Neuron (in vitro differentiated cells): ENCODE measurements around the gene EPG5.
"Not testable (repeated sequence)": the region's sequence is repeated elsewhere in the genome, so short reads cannot be mapped to it uniquely, and the experiment has no call there.

Experiments
- H2AFZ ChIP-seq: one replicate; pipeline ENCODE4 v1.6.1; 2013; ENCODE audit warnings: low read depth, mild to moderate bottlenecking, inconsistent platforms, low read length, moderate library complexity
- H3K27me3 ChIP-seq: one replicate; pipeline ENCODE4 v1.6.1; 2013; ENCODE audit warnings: low read length; ENCODE audit not compliant: insufficient read depth
- H3K36me3 ChIP-seq: one replicate; pipeline ENCODE4 v1.6.1; 2013; ENCODE audit warnings: low read length; ENCODE audit not compliant: insufficient read depth
- H3K4me1 ChIP-seq: one replicate; pipeline ENCODE4 v1.6.1; 2013; ENCODE audit warnings: low read length; ENCODE audit not compliant: insufficient read depth
- H3K4me3 ChIP-seq: 2 replicates; pipeline ENCODE4 v1.5.1; 2013; ENCODE audit warnings: mild to moderate bottlenecking, low read length, moderate library complexity
- H3K9me3 ChIP-seq: one replicate; pipeline ENCODE4 v1.6.1; 2013; ENCODE audit warnings: low read length

The EPG5 gene

GRCh38 chr18:45962866-45963265 is 4.3 kb downstream of the EPG5 start:
- no peak overlapping the region for H3K4me3 ChIP-seq
- no peak overlapping the region for H2AFZ ChIP-seq
- H3K36me3 ChIP-seq, result peaks cover 7% of the 10 kb centered on the region
- H3K4me1 ChIP-seq, result peaks cover 4% of the 10 kb centered on the region
- no peaks in the 10 kb centered on the region for H3K9me3 ChIP-seq
- no peaks in the 10 kb centered on the region for H3K27me3 ChIP-seq

DNA sequence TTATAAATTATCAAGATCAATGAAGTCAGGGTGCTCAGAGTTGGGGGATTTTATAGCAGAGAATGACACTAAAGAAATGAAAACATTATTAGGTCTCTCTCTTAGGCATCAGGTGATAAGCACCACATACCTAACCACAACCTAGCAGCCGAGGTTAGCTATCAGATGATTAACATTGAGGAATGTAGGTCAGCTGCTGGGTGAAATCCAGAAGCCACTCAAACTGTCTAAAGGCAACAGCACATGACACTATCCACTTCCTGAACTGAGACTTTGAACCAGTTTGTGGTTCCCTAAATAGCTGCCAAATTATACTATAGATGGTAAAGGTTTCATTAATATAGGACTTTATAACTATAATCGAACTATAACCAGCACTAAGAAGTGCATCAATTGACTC is 4.7 kb downstream of the EPG5 start:
- no peaks in the 10 kb centered on the region for H3K27me3 ChIP-seq
- H3K36me3 ChIP-seq, result peaks cover 7% of the 10 kb centered on the region
- H3K4me1 ChIP-seq, result peaks cover 4% of the 10 kb centered on the region
- H3K9me3 ChIP-seq, result no peaks in the 10 kb centered on the region
- H3K4me3 ChIP-seq, result no peak overlapping the region
- H2AFZ ChIP-seq, result no peak overlapping the region

GRCh38 chr18:45959484-45959883 is 7.6 kb downstream of the EPG5 start:
- H2AFZ ChIP-seq, H3K4me3 ChIP-seq, H3K36me3 ChIP-seq, H3K4me1 ChIP-seq, H3K27me3 ChIP-seq, H3K9me3 ChIP-seq: not testable (repeated sequence)

DNA sequence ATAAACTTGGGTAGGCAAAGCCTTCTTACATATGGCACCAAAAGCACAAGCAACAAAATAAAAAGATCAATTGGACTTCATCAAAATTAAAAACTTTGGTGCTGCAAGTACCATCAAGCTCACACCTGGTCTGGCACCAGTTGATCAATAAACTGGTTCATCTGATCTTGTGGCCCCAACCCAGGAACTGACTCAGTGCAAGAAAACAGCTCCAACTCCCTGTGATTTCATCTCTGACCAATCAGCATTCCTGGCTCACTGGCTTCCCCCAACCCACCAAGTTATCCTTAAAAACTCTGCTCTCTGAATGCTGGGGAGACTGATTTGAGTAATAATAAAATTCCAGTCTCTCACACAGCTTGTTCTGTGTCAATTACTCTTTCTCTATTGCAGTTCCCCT is 8.4 kb downstream of the EPG5 start:
- Histone ChIP-seq H3K4me3 (no peak overlapping the region), H3K4me1 (no peaks in the 10 kb centered on the region), H3K27me3 (no peaks in the 10 kb centered on the region), H3K9me3 (no peaks in the 10 kb centered on the region), H2AFZ (no peak overlapping the region), H3K36me3 (peaks cover 15% of the 10 kb centered on the region)

DNA sequence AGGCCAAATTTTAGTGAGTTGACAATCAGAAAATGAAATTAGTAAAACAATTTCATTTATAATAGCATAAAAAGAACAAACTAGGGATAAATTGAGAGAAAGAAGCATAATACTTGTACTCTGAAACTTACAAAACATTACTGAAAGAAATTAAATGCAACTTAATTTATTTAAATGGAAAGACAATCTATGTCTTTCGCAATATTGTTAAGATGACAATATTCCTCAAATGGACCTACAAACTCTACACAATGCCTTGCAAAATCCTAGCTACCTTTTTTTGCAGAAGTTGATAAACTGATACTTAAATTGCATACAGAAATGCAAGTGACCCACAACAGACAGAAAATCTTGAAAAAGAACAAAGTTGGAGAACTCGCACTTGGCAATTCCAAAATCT is 9.1 kb downstream of the EPG5 start:
- H3K36me3 ChIP-seq, result peaks cover 22% of the 10 kb centered on the region
- H2AFZ ChIP-seq, result no peak overlapping the region
- H3K9me3 ChIP-seq, result no peaks in the 10 kb centered on the region
- no peaks in the 10 kb centered on the region for H3K4me1 ChIP-seq
- no peaks in the 10 kb centered on the region for H3K27me3 ChIP-seq
- H3K4me3 ChIP-seq, result no peak overlapping the region

GRCh38 chr18:45957100-45957499 is 10.0 kb downstream of the EPG5 start:
- H3K4me1 ChIP-seq, result no peaks in the 10 kb centered on the region

DNA sequence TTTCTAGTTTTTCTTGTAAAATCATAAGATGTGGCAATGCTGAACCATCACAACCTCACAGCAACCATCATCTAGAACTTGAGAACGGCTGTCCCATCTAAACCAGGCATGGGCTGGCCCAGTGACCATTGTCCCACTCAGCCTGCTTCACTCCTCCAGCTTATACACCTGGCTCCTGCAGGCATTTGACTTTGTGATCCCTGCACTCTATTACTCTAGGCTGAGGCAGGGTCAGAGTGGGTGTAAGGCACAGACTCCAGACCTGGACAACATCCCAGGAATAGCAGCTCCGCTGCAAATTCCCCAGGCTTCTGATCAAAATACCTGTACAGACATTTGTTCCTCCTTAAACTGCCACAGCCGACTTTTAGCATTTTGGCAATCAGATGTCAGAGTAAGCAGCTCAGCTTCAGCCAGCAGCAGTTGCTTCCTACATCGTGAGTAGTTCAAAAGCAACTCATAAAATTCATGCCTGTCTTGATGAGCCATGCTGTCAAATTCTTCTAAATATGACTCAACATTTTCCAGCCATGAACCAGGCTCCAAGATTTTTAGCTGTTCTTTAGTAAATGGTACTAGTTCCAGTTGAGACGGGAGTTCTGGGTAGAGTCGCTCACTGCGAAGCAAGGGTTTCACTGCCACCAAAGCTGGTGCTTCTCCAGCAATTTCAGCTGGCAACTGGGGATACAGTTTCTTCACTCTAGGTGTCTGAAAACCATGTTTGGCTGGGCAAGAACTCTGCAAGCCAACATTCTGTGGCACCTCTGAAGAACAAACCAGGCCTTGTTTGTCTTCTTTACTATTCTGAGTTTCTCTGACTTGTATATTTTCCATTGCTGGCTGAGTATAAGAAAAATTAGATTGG is 12.8 kb downstream of the EPG5 start:
- H3K4me3 ChIP-seq, result no peak overlapping the region
- H3K4me1 ChIP-seq, result no peaks in the 10 kb centered on the region
- H2AFZ ChIP-seq, result no peak overlapping the region
- no peaks in the 10 kb centered on the region for H3K9me3 ChIP-seq
- H3K36me3 ChIP-seq, result peaks cover 48% of the 10 kb centered on the region
- H3K27me3 ChIP-seq, result no peaks in the 10 kb centered on the region

More at GRCh38 chr18:45957100-45957499, 10.0 kb downstream of the EPG5 start:
- H3K4me3 ChIP-seq, result no peak overlapping the region
- peaks cover 28% of the 10 kb centered on the region for H3K36me3 ChIP-seq
- no peak overlapping the region for H2AFZ ChIP-seq
- H3K27me3 ChIP-seq, result no peaks in the 10 kb centered on the region
- H3K9me3 ChIP-seq, result no peaks in the 10 kb centered on the region

DNA sequence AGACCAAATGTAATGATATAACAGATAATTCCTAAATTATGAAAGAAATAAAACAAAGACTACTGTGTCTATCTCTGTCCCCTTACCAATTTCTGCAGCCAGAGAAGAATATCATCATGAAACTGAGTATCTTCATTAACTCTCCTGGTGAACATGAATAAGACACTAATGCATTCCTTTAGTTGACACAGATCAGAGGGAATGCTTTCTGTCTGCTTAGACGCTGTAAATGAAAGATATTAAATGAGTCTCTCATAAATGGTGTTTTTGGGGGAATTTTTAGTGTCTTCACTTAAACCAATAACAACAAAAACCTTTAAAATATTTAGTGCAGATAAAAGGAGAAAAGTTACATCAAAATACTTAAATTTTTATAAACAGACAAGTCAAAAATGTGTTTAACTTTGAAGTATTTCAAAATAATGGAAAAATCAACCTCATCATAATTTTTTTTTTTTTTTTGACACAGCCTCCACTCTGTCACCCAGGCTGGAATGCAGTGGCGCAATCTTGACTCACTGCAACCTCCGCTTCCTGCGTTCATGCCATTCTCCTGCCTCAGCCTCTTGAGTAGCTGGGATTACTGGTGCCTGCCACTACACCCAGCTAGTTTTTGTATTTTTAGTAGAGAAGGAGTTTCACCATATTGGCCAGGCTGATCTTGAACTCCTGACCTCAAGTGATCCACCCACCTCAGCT is 16.0 kb downstream of the EPG5 start:
- peaks cover 74% of the 10 kb centered on the region for H3K36me3 ChIP-seq

GRCh38 chr18:45945669-45946068 is 21.5 kb downstream of the EPG5 start:
- Histone ChIP-seq H2AFZ (no peak overlapping the region), H3K36me3 (peaks cover 86% of the 10 kb centered on the region), H3K27me3 (no peaks in the 10 kb centered on the region), H3K9me3 (no peaks in the 10 kb centered on the region), H3K4me1 (no peaks in the 10 kb centered on the region), H3K4me3 (no peak overlapping the region)

More for the DNA sequence above, 16.0 kb downstream of the EPG5 start:
- Histone ChIP-seq H2AFZ (no peak overlapping the region), H3K27me3 (no peaks in the 10 kb centered on the region), H3K4me3 (no peak overlapping the region), H3K4me1 (no peaks in the 10 kb centered on the region), H3K9me3 (no peaks in the 10 kb centered on the region)

GRCh38 chr18:45940724-45941123 is 26.4 kb downstream of the EPG5 start:
- no peaks in the 10 kb centered on the region for H3K9me3 ChIP-seq
- H3K4me3 ChIP-seq, result no peak overlapping the region
- H3K27me3 ChIP-seq, result no peaks in the 10 kb centered on the region
- H3K36me3 ChIP-seq, result peaks cover 71% of the 10 kb centered on the region
- no peak overlapping the region for H2AFZ ChIP-seq
- no peaks in the 10 kb centered on the region for H3K4me1 ChIP-seq

- peaks cover 66% of the 10 kb centered on the region for H3K36me3 ChIP-seq
- H2AFZ ChIP-seq, result no peak overlapping the region
- no peak overlapping the region for H3K4me3 ChIP-seq
- no peaks in the 10 kb centered on the region for H3K9me3 ChIP-seq
- no peaks in the 10 kb centered on the region for H3K4me1 ChIP-seq
- no peaks in the 10 kb centered on the region for H3K27me3 ChIP-seq
These were observed 27.9 kb downstream of the EPG5 start for GRCh38 chr18:45939236-45939635.

GRCh38 chr18:45938488-45938935 is 28.6 kb downstream of the EPG5 start:
- Histone ChIP-seq H3K4me1 (no peaks in the 10 kb centered on the region), H3K36me3 (peaks cover 60% of the 10 kb centered on the region), H3K4me3 (no peak overlapping the region), H2AFZ (no peak overlapping the region), H3K27me3 (no peaks in the 10 kb centered on the region), H3K9me3 (no peaks in the 10 kb centered on the region)

DNA sequence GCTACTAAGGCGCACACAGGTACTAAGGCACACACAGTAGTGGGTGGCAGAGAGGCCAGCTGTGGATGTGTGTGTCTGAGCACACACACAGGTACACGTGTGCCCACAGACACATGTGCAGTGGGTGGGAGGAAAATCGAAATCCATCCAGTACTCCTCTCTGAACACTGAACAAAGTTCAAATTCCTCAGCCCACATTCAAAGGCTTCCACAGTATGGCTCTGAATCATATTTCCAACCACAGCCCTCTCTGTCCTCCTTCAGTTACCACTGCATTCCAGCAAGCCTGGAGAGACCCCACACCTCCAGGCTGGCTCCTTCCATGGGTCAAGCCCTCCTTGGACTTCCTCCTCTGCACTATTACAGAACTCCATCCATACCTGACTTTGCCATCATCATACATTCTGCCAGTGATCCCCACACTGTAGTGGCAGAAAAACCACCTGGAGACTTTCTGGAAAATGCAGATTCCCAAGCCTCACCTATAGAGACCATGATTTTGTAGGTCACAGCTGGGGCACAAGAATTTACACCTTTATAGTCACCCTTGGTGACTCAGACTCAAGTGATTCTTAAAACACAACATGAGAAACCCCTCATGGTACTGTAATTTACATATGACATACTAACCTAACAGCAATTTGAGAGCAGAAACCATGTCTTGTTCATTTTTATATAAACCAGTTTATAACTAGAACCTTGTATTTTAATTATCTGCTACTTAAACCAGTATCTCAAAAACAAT is 31.4 kb downstream of the EPG5 start:
- no peaks in the 10 kb centered on the region for H3K4me1 ChIP-seq
- H3K36me3 ChIP-seq, result peaks cover 45% of the 10 kb centered on the region
- H3K27me3 ChIP-seq, result no peaks in the 10 kb centered on the region
- H3K4me3 ChIP-seq, result no peak overlapping the region
- no peak overlapping the region for H2AFZ ChIP-seq
- no peaks in the 10 kb centered on the region for H3K9me3 ChIP-seq
